Inflammatory macrophage (primary cell): ENCODE measurements around the gene DHODH.
"Not testable (repeated sequence)": the region's sequence is repeated elsewhere in the genome, so short reads cannot be mapped to it uniquely, and the experiment has no call there.

ENCODE experiments used
- DNase-seq, 2 donors: peaks; one replicate each; pipeline ENCODE4 v3.0.0-alpha.2; 2020 to 2022

The DHODH gene

DNA sequence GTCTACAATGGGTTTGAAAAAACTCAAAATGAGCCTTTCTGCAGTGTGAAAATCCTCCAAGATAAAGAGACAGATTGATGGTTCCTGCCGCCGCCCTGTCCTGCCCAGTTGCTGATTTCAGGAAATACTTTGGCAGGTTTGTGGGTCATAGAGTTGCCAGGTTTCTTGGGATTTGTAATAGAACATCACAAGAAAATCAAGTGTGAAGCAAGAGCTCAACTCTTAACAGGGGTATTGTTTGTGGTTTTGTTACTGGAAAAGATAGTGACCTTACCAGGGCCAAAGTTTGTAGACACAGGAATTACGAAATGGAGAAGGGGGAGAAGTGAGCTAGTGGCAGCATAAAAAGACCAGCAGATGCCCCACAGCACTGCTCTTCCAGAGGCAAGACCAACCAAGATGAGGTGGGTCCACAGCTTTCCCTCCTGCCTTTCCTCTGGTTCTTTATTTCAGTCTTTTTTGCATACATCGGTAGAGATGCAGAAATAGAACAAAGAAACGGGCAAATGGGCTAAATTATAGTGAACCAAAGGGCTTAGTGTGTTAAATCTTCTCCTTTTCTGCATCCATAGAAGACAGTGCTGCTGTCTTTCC is 45.8 kb downstream of the DHODH start, which contains the start of gene HP:
TSS of gene HP (plus strand) at position 252 of the 594 bp plus-strand sequence. CDS start at position 400, 148 bp downstream.
- DNase-seq = peak in 1 of 2 donors; percentile 29

DNA sequence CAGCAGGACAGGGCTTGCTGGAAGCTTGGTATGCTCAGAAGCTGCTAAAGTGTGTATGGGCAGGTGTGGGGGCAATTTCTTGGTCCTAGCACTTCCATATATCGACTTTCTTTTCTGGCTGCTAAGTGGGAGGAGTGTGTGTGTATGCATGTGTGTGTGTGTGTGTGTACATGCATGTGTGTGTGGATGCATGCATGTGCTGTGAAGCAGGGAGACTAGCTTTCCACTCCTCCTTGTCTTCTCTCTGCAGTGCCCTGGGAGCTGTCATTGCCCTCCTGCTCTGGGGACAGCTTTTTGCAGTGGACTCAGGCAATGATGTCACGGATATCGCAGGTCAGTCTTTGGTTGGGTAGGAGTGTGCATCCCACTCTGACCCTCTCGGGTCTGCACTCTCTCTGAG is 47.4 kb downstream of the DHODH start:
- DNase-seq = no peak

DNA sequence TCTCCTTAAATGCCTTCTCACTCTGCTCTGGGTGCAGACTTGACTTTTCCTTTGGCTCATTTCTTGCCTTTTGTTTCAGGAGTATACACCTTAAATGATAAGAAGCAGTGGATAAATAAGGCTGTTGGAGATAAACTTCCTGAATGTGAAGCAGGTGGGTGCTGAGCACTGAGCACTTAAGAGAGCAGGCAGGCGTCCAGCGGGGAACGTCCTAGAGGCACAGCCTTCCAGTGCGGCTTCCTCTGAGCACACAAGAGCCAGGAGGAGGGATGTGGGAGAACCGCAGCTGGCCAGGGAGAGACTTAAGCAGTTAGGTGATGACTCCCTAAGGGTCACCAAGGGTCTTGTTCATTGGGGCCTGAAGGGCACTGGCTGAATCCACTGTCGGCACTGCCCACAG is 48.8 kb downstream of the DHODH start:
- not testable (repeated sequence) for DNase-seq

DNA sequence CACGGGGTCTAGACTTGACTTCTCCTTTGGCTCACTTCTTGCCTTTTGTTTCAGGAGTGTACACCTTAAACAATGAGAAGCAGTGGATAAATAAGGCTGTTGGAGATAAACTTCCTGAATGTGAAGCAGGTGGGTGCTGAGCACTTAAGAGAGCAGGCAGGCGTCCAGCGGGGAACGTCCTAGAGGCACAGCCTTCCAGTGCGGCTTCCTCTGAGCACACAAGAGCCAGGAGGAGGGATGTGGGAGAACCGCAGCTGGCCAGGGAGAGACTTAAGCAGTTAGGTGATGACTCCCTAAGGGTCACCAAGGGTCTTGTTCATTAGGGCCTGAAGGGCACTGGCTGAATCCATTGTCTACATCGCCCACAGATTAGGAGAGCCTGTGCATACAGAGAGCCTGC is 50.5 kb downstream of the DHODH start:
- DNase-seq = not testable (repeated sequence)

DNA sequence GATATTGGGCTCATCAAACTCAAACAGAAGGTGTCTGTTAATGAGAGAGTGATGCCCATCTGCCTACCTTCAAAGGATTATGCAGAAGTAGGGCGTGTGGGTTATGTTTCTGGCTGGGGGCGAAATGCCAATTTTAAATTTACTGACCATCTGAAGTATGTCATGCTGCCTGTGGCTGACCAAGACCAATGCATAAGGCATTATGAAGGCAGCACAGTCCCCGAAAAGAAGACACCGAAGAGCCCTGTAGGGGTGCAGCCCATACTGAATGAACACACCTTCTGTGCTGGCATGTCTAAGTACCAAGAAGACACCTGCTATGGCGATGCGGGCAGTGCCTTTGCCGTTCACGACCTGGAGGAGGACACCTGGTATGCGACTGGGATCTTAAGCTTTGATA is 51.9 kb downstream of the DHODH start:
- no peak for DNase-seq

DNA sequence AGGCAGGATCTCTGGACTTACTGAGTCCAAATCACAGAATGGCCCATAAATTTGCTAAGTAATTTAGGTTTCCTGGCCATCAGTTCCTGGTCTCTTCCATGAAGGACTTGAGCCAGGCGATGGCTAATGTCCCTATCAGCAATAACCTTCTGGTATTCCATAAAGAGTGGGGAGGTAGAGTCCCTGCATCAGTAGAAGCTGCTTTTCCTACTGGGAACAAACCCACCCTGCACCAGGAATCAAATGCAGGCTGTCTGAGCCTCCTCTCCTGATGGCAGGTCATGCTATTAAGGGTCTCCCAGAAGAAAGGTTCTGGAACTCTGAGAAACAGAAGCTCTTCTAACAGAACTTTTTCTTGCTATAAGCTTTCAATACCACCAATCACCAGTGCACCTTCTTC is 53.0 kb downstream of the DHODH start:
- DNase-seq = no peak

DNA sequence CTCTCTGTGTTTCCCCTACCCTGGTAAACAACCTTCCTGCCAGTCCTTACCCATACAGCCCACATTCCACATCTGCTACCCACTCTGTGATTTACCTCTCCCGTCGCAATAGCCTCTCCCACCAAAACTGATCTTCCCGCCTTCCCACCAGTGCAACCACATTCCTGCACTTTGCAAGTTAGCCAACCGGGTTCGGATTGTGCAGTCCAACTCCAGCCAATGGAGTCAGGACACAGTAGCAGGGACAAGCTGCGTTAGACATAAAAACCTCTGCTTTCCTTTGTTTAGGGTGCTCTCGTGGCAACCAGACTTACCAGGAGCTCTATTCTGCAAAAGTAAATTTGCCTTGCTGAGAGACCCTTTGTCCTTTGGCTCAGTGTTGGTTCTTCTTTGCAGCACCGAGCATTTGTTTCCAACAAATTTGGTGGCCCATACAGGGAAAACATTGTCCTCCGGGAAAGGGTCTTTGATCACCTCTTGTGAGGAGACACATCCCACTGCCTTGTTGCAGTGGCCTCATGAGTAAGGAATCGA is 55.9 kb downstream of the DHODH start:
- DNase-seq = no peak

DNA sequence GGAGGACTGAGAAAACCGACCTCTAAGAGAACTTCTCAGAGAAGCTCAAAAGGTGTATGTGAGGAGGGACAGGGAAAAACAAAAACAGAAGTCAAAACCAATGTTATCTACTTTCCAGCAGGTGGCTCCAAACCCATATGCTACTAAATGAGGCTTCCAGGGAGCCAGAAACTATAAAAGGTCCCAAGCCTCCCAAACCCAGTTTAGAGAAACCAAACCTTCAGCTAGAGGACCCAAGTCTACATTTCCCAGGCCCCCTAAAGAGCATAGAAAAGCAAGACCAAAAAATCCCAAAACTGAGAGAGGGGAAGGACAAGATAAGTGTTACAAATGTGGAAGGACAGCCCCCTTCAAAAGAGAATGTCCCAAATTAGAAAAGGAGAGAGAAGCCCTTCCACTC is 58.2 kb downstream of the DHODH start:
- peak; percentile 28 to 37 for DNase-seq

DNA sequence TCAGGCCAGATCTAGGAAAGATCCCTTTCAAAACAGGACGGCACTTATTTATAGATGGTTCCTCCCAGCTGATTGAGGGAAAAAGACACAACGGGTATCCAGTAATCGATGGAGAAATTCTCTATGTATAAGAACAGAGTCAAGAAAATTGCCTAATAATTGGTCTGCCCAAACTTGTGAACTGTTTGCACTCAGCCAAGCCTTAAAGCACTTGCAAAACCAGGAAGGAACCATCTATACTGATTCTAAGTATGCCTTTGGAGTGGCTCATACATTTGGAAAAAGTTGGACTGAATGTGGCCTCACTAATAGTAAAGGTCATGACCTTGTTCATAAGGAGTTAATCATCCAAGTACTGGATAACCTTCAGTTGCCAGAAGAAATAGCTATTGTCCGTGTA is 60.4 kb downstream of the DHODH start:
- no peak for DNase-seq

DNA sequence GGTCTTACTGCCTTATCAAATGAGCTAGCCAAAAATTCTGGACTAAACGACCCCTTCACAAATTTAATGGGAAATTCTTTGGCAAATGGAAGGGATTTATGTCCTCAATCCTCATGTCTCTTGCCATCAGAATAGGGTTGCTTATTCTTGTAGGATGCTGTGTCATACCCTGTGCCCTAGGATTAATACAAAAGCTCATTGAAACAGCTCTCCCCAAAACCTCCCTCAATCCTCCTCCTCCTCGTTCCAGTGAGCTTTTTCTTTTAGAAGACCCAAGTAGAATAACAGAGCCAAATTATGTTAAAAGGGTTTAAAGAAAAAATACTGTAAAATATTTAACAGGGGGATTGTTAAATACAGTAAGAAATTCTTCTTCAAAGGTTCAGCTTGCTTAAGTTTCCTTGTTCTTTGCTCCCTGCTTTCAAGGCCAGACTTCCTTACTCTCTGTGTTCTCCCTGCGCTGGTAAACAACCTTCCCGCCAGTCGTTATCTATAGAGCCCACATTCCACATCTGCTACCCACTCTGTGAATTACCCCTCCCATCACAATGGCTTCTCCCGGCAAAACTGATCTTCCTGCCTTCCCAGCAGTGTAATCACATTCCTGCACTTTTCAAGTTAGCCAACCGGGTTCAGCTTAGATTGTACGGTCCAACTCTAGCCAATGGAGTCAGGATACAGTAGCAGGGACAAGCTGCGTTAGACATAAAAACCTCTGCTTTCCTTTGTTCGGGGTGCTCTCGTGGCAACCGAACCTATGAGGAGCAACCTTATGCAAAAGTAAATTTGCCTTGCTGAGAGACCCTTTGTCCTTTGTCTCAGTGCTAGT is 64.2 kb downstream of the DHODH start:
- DNase-seq = no peak

DNA sequence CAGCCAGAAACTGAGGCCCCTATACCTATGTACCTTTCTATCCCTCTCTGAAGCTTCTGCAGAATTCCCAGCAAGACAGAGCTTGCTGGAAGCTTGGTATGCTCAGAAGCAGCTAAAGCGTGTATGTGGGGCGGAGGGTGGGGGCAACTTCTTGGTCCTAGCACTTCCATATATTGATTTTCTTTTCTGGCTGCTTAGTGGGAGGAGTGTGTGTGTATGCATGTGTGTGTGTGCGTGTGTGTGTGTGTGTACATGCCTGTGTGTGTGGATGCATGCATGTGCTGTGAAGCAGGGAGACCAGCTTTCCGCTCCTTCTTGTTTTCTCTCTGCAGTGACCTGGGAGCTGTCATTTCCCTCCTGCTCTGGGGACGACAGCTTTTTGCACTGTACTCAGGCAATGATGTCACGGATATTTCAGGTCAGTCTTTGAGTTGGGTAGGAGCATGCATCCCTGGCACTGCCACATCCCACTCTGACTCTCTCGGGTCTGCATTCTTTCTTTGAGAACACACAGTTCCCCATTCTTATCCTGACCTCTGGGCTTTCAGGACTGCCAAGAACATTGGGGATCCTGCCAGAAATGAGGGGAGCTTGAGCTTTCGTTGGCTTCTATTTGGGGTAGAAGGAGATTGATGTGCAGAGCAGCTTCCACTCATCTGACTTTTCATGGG is 65.2 kb downstream of the DHODH start:
- DNase-seq = no peak

DNA sequence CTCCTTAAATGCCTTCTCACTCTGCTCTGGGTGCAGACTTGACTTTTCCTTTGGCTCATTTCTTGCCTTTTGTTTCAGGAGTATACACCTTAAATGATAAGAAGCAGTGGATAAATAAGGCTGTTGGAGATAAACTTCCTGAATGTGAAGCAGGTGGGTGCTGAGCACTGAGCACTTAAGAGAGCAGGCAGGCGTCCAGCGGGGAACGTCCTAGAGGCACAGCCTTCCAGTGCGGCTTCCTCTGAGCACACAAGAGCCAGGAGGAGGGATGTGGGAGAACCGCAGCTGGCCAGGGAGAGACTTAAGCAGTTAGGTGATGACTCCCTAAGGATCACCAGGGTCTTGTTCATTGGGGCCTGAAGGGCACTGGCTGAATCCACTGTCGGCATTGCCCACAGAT is 66.5 kb downstream of the DHODH start:
- not testable (repeated sequence) for DNase-seq
